Keratinocyte (primary cell): ENCODE data around the gene NIPA2. TPM values are rescaled to one million over a fixed set of nuclear protein-coding genes. Genes with fewer than 3 reads are reported as not detected.

Experiments
- DNase-seq: peaks from one replicate; pipeline ENCODE4 v3.0.0-alpha.2; 2011; ENCODE audit warnings: low read depth, missing footprints, low spot score
- FAIRE-seq: peaks from 2 replicates; lab custom pipeline; 2011; peaks lifted over from hg19 to GRCh38; lab: Jason Lieb, UNC
- H2AFZ ChIP-seq: 2 replicates; pipeline ENCODE4 v1.6.0; 2012; ENCODE audit warnings: low read length, control low read depth, inconsistent platforms; ENCODE audit not compliant: control insufficient read depth
- H3K27ac ChIP-seq: 2 replicates; pipeline ENCODE4 v1.5.1; 2011; ENCODE audit warnings: low read length; ENCODE audit not compliant: control insufficient read depth, insufficient read depth
- H3K27me3 ChIP-seq: 3 replicates; pipeline ENCODE4 v1.6.0; 2011; ENCODE audit warnings: low read length; ENCODE audit not compliant: control insufficient read depth, insufficient read depth; ENCODE audit errors: extremely low read depth
- H3K36me3 ChIP-seq, 2 experiments: 2 replicates in 1 of 2; 3 replicates in 1 of 2; pipeline ENCODE4 v1.5.1; 2011; ENCODE audit warnings: low read length in 2 of 2, mild to moderate bottlenecking in 1 of 2; ENCODE audit not compliant: control insufficient read depth in 2 of 2, insufficient read depth in 2 of 2; ENCODE audit errors: extremely low read depth in 1 of 2
- H3K4me1 ChIP-seq: 3 replicates; pipeline ENCODE4 v1.5.1; 2011; ENCODE audit warnings: low read length; ENCODE audit not compliant: control insufficient read depth, insufficient read depth; ENCODE audit errors: extremely low read depth
- H3K4me2 ChIP-seq: 3 replicates; pipeline ENCODE4 v1.6.0; 2011; ENCODE audit warnings: low read depth, low read length; ENCODE audit not compliant: control insufficient read depth, insufficient read depth; ENCODE audit errors: extremely low read depth
- H3K4me3 ChIP-seq, 3 experiments: fragments of 200-600 bp in 1 of 3; sonication (generic) in 1 of 3; 2 replicates in 2 of 3; 3 replicates in 1 of 3; pipeline ENCODE4 v1.5.1; 2011 to 2016; ENCODE audit warnings: low read length in 3 of 3, mild to moderate bottlenecking in 3 of 3, control low read depth in 2 of 3, inconsistent platforms in 1 of 3, low read depth in 1 of 3, mixed read lengths in 1 of 3, mixed run types in 1 of 3, moderate library complexity in 1 of 3; ENCODE audit not compliant: control insufficient read depth in 2 of 3, insufficient read depth in 2 of 3; ENCODE audit errors: extremely low read depth in 1 of 3
- H3K79me2 ChIP-seq: 2 replicates; pipeline ENCODE4 v1.6.0; 2012; ENCODE audit warnings: low read length; ENCODE audit not compliant: control insufficient read depth, insufficient read depth
- H3K9ac ChIP-seq: 3 replicates; pipeline ENCODE4 v1.6.0; 2011; ENCODE audit warnings: low read length; ENCODE audit not compliant: control insufficient read depth, insufficient read depth; ENCODE audit errors: extremely low read depth
- H3K9me1 ChIP-seq: 3 replicates; pipeline ENCODE4 v1.6.0; 2011; ENCODE audit warnings: low read length; ENCODE audit not compliant: control insufficient read depth, insufficient read depth; ENCODE audit errors: extremely low read depth
- H3K9me3 ChIP-seq: 2 replicates; pipeline ENCODE4 v1.5.1; 2012; ENCODE audit warnings: low read depth, low read length; ENCODE audit not compliant: control insufficient read depth
- H4K20me1 ChIP-seq: 3 replicates; pipeline ENCODE4 v1.6.0; 2011; ENCODE audit warnings: low read length; ENCODE audit not compliant: control insufficient read depth, insufficient read depth; ENCODE audit errors: extremely low read depth
- CTCF ChIP-seq, 3 experiments: IDR thresholded peaks in 1 of 3; conservative IDR thresholded peaks in 1 of 3; optimal IDR thresholded peaks in 1 of 3; 2 replicates in 2 of 3; 3 replicates in 1 of 3; pipeline versions ENCODE3 to v1.5.1; 2011; ENCODE audit warnings: low read length in 3 of 3, mild to moderate bottlenecking in 3 of 3, moderate library complexity in 2 of 3, control low read depth in 1 of 3, inconsistent platforms in 1 of 3; ENCODE audit not compliant: insufficient read depth in 2 of 3; ENCODE audit errors: extremely low read depth in 1 of 3
- EZH2 ChIP-seq: IDR thresholded peaks from one replicate; pipeline ENCODE4 v1.6.1; 2012; ENCODE audit warnings: inconsistent platforms, mild to moderate bottlenecking, low read length, moderate library complexity
- dilution Hi-C: fragments of 300-500 bp; cut with MboI; formaldehyde crosslinking; loops from one replicate; pipeline ENCODE4 v1.7.0; 2020; ENCODE audit warnings: low sequenced_read_pairs; ENCODE audit not compliant: extremely low pct_ligation_motif_present
- polyA plus RNA-seq, 5 experiments: library from polyadenylated mRNA; depleted of rRNA in 3 of 5; stranded (reverse) in 3 of 5; stranded (forward) in 1 of 5; unstranded in 1 of 5; fragments of >200 nt; gene quantifications; 1 replicate in 1 of 5; 2 replicates in 3 of 5; 3 replicates in 1 of 5; pipeline versions ENCODE4 v1.2.1 to v1.2.3, GENCODE V29; 2011 to 2012; ENCODE audit warnings: missing spikeins in 2 of 5, low read depth in 1 of 5, low replicate concordance in 1 of 5

NIPA2 gene
- polyA plus RNA-seq, 1 donor (not counting 4 experiments of a cell fraction or from before 2014, with no cell fraction given) = 81.2 TPM

DNA sequence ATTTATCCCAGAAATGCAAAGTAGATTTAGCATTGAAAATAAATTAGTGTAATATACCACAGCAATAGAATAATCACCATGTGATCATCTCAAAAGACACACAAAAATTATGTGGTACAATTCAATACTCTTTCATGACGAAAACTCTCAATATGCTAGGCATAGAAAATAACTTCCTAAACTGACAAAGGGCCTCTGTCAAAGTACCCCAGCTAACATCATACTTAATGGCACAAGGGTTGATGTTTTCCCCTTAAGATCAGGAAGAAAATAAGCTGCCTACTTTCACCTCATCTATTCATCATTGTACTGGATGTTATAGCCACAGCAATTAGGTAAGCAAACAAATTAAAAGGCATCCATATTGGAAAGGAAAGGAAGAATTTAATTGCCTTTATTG, 22.7 kb upstream of the NIPA2 start:
- dilution Hi-C loops = no loop called here
- TF ChIP-seq EZH2 (no peak), CTCF (optimal IDR thresholded peaks at IDR 0.05 in 1 of 3, IDR thresholded peaks at IDR 0.05 in 1 of 3, conservative IDR thresholded peaks at IDR 0.05 in 1 of 3; ENCODE audit: extremely low read depth in 1 of 3, insufficient read depth in 2 of 3, low read length in 3 of 3) (no peak)
- H3K36me3 ChIP-seq = peaks cover 5 to 6% of the 10 kb centered on the region in 2 experiments
- H3K79me2 ChIP-seq = no peaks in the 10 kb centered on the region
- no peaks in the 10 kb centered on the region for H3K9me3 ChIP-seq
- no peak overlapping the region for H3K4me3 ChIP-seq
- no peak overlapping the region for H2AFZ ChIP-seq
- no peak overlapping the region for H3K27ac ChIP-seq
- FAIRE-seq = no peak
- no peaks in the 10 kb centered on the region for H4K20me1 ChIP-seq
- H3K4me1 ChIP-seq = no peaks in the 10 kb centered on the region
- H3K4me2 ChIP-seq = no peak overlapping the region
- no peak overlapping the region for H3K9ac ChIP-seq
- H3K9me1 ChIP-seq = no peaks in the 10 kb centered on the region
- no peaks in the 10 kb centered on the region for H3K27me3 ChIP-seq
- DNase-seq = no peak

GRCh38 chr15:22819651-22820050, 18.8 kb upstream of the NIPA2 start:
- Histone ChIP-seq H2AFZ (no peak overlapping the region), H3K4me3 (no peak overlapping the region), H3K9me3 (no peaks in the 10 kb centered on the region), H3K4me1 (no peaks in the 10 kb centered on the region), H3K27me3 (no peaks in the 10 kb centered on the region), H4K20me1 (no peaks in the 10 kb centered on the region), H3K36me3 (peaks cover 10 to 11% of the 10 kb centered on the region in 2 experiments), H3K9me1 (no peaks in the 10 kb centered on the region), H3K9ac (no peak overlapping the region), H3K27ac (no peak overlapping the region), H3K79me2 (no peaks in the 10 kb centered on the region), H3K4me2 (no peak overlapping the region)
- DNase-seq (no peak), FAIRE-seq (no peak)
- dilution Hi-C loops = no loop called here
- TF ChIP-seq CTCF (optimal IDR thresholded peaks at IDR 0.05 in 1 of 3, IDR thresholded peaks at IDR 0.05 in 1 of 3, conservative IDR thresholded peaks at IDR 0.05 in 1 of 3; ENCODE audit: extremely low read depth in 1 of 3, insufficient read depth in 2 of 3, low read length in 3 of 3) (no peak), EZH2 (no peak)
